ENCODE results near the gene ARHGDIB. TPM values are rescaled to one million over a fixed set of nuclear protein-coding genes. Genes with fewer than 3 reads are reported as not detected.

The ARHGDIB gene
- total RNA-seq, 1 experiment from 2014 or later = 4.3 TPM

DNA sequence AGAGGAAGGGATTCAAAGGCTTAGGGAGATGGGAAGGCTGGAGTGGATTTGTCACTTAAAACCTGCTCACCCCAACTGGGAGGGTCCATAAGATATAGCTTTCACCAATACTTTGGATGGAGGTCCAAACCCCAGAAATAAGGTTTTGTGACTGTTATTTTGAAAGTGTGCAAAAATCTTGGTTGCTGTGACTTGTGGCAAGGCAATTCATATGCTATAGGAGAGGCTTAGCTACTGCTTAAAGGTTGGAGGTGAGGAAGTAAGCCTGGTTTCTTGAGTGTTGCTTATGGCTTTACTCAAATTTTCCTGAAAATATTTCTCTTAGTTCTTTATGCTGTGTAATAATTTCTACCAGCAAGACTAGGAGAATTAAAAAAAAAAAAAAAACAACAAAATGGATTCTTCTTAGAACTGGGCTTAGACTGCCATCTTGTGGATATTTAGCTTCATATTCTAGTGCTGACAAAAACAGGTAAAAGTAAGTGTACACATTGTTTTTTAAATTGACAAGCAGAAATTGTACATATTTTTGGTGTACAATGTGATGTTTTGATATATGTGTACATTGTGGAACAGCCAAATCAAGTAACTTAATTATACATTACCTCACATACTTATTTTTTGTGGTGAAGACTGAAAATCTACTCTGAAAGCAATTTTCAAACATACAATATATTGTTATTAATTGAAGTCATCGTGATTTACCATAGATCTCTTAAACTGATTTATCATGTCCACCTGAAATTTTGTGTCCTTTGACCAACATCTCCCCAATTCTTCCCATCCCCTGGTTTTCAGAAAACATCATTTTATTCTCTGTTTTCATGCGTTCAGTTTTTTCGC lies 34.4 kb upstream of the ARHGDIB start:
- Histone ChIP-seq H3K9me2 (ENCODE audit: insufficient read depth) (no peaks in the 10 kb centered on the region), H3K27ac (ENCODE audit: low read depth, low read length) (no peak overlapping the region), H3K4me1 (ENCODE audit: control insufficient read depth in 1 of 2, insufficient read depth in 2 of 2, low read length in 2 of 2) (no peaks in the 10 kb centered on the region), H3K4me3 (replicated peaks in 1 of 2; ENCODE audit: low read depth in 1 of 2, low read length in 2 of 2) (no peak overlapping the region), H4K20me1 (ENCODE audit: insufficient read depth) (no peaks in the 10 kb centered on the region), H3K4me2 (ENCODE audit: low read length) (no peak overlapping the region), H3K9ac (ENCODE audit: low read length) (no peak overlapping the region), H3K9me3 (ENCODE audit: control insufficient read depth in 1 of 2, insufficient read depth in 1 of 2, low read depth in 1 of 2, low read length in 2 of 2) (no peaks in the 10 kb centered on the region), H3K36me3 (ENCODE audit: control insufficient read depth in 1 of 2, insufficient read depth in 2 of 2, low read length in 2 of 2) (no peaks in the 10 kb centered on the region), H3K27me3 (ENCODE audit: insufficient read depth, low read length) (peaks cover 6% of the 10 kb centered on the region), H2AFZ (ENCODE audit: low read depth, low read length, poor library complexity, severe bottlenecking) (peak overlapping the region; percentile 47), H3K79me2 (ENCODE audit: insufficient read depth, low read length) (no peaks in the 10 kb centered on the region)
- DNase-seq (ENCODE audit: low read depth, low spot score) (peak; percentile 63), ATAC-seq (peak; percentile 34; the same call in 1 of the 2 replicates)
- TF ChIP-seq ZFX (IDR thresholded peaks at IDR 0.05) = no peak
- TF ChIP-seq RAD21 (IDR thresholded peaks at IDR 0.05; ENCODE audit: low read depth) = peak; percentile 81
- TF ChIP-seq, protein P1, sequence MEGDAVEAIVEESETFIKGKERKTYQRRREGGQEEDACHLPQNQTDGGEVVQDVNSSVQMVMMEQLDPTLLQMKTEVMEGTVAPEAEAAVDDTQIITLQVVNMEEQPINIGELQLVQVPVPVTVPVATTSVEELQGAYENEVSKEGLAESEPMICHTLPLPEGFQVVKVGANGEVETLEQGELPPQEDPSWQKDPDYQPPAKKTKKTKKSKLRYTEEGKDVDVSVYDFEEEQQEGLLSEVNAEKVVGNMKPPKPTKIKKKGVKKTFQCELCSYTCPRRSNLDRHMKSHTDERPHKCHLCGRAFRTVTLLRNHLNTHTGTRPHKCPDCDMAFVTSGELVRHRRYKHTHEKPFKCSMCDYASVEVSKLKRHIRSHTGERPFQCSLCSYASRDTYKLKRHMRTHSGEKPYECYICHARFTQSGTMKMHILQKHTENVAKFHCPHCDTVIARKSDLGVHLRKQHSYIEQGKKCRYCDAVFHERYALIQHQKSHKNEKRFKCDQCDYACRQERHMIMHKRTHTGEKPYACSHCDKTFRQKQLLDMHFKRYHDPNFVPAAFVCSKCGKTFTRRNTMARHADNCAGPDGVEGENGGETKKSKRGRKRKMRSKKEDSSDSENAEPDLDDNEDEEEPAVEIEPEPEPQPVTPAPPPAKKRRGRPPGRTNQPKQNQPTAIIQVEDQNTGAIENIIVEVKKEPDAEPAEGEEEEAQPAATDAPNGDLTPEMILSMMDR (IDR thresholded peaks at IDR 0.05 in 2 of 3, conservative IDR thresholded peaks at IDR 0.05 in 1 of 3; ENCODE audit: borderline replicate concordance in 1 of 3, insufficient read depth in 1 of 3, low read depth in 2 of 3, low read length in 2 of 3) = peak; percentile 37 to 76 (median 71); a peak in 5 of 6 replicates
- ChIA-PET CTCF (interaction anchor here (0.6 to 2.8 kb wide), 12 partner anchors 12 to 758 kb away, joined by 3 to 24 read pairs (median 4); partner anchors contain the start of genes ART4, C12orf60 and WBP11), RAD21 (ENCODE audit: low non-redundant PET in 1 of 2, low total read pairs in 2 of 2, uncharacterized antibody in 2 of 2, unreplicated experiment in 2 of 2) (interaction anchor here (0.6 to 1.2 kb wide), 4 partner anchors 12 to 185 kb away, joined by 3 to 6 read pairs (median 3); no protein-coding TSS in a partner anchor), POLR2A (no interaction called here)
- BruUV-seq (replicated peaks) = no TSS peak
- intact Hi-C loops (cut with micrococcal nuclease) = loop anchor here (1.0 to 10.0 kb wide), 7 partner anchors 59 to 811 kb away; no protein-coding TSS in a partner anchor

DNA sequence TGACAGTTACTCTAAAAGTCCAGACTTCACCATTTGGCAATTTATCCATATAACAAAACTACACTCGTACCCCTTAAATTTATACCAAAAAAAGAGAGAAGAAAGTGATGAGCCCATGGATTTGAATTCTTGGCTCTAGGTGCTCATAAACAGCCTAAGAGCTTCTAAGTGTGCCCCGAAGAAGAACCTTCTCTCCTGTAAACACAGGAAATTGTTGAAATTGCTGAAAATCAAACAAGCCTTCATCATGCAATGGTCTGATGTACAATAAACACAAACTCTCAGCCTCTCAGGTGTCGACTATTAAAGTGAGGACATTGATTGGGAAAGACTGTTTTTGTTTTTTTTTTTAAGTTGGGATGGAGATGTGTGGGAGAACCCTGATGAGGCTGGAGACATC lies 33.2 kb upstream of the ARHGDIB start:
- no peaks in the 10 kb centered on the region for H3K36me3 ChIP-seq (ENCODE audit: control insufficient read depth in 1 of 2, insufficient read depth in 2 of 2, low read length in 2 of 2)
- no peak overlapping the region for H3K4me2 ChIP-seq (ENCODE audit: low read length)
- no peak for TF ChIP-seq YY1 (IDR thresholded peaks at IDR 0.05; ENCODE audit: extremely low read depth, insufficient replicate concordance, low read depth, low read length)
- TF ChIP-seq POLR2AphosphoS5 (IDR thresholded peaks at IDR 0.05; ENCODE audit: low read depth, low read length) = no peak
- no peak for TF ChIP-seq FOSL1 (IDR thresholded peaks at IDR 0.05; ENCODE audit: low read depth)
- no peak for TF ChIP-seq ZNF274 (IDR thresholded peaks at IDR 0.05; ENCODE audit: low read depth, low read length)
- TF ChIP-seq, protein P1 (IDR thresholded peaks at IDR 0.05 in 2 of 3, conservative IDR thresholded peaks at IDR 0.05 in 1 of 3; ENCODE audit: borderline replicate concordance in 1 of 3, insufficient read depth in 1 of 3, low read depth in 2 of 3, low read length in 2 of 3) = no peak
- no peak for TF ChIP-seq POLR2A (IDR thresholded peaks at IDR 0.05; ENCODE audit: borderline replicate concordance, extremely low read depth, insufficient read depth, insufficient read length)
- TF ChIP-seq, protein P2, sequence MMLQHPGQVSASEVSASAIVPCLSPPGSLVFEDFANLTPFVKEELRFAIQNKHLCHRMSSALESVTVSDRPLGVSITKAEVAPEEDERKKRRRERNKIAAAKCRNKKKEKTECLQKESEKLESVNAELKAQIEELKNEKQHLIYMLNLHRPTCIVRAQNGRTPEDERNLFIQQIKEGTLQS (IDR thresholded peaks at IDR 0.05) = no peak
- no peak for TF ChIP-seq ZFX (IDR thresholded peaks at IDR 0.05)
- TF ChIP-seq EZH2 (IDR thresholded peaks at IDR 0.05) = no peak
- H3K9me2 ChIP-seq (ENCODE audit: insufficient read depth) = no peaks in the 10 kb centered on the region
- no peaks in the 10 kb centered on the region for H4K20me1 ChIP-seq (ENCODE audit: insufficient read depth)
- ChIA-PET CTCF (interaction anchor here (1.5 to 2.8 kb wide), 4 partner anchors 147 to 756 kb away, joined by 4 to 24 read pairs (median 14); partner anchors contain the start of gene ART4), POLR2A (no interaction called here), RAD21 (ENCODE audit: low non-redundant PET in 1 of 2, low total read pairs in 2 of 2, uncharacterized antibody in 2 of 2, unreplicated experiment in 2 of 2) (no interaction called here)
- H3K9me3 ChIP-seq (ENCODE audit: control insufficient read depth in 1 of 2, insufficient read depth in 1 of 2, low read depth in 1 of 2, low read length in 2 of 2) = no peaks in the 10 kb centered on the region
- ATAC-seq (no peak), DNase-seq (ENCODE audit: low read depth, low spot score) (no peak)
- no peaks in the 10 kb centered on the region for H3K79me2 ChIP-seq (ENCODE audit: insufficient read depth, low read length)
- H3K9ac ChIP-seq (ENCODE audit: low read length) = no peak overlapping the region
- no peak overlapping the region for H2AFZ ChIP-seq (ENCODE audit: low read depth, low read length, poor library complexity, severe bottlenecking)
- intact Hi-C loops (cut with micrococcal nuclease) = loop anchor here (2.0 to 10.0 kb wide), 2 partner anchors 756 to 810 kb away; no protein-coding TSS in a partner anchor
- H3K4me3 ChIP-seq (replicated peaks in 1 of 2; ENCODE audit: low read depth in 1 of 2, low read length in 2 of 2) = no peak overlapping the region
- H3K27ac ChIP-seq (ENCODE audit: low read depth, low read length) = no peak overlapping the region
- peaks cover 4% of the 10 kb centered on the region; the same call in 1 of the 2 replicates for H3K27me3 ChIP-seq (ENCODE audit: insufficient read depth, low read length)
- H3K4me1 ChIP-seq (ENCODE audit: control insufficient read depth in 1 of 2, insufficient read depth in 2 of 2, low read length in 2 of 2) = no peaks in the 10 kb centered on the region
- BruUV-seq (replicated peaks) = no TSS peak
